ENCODE measurements around the gene ST6GALNAC1.
A peak's percentile ranks its signal among the peaks of the same experiment; 100 is the strongest.

ST6GALNAC1 gene

DNA sequence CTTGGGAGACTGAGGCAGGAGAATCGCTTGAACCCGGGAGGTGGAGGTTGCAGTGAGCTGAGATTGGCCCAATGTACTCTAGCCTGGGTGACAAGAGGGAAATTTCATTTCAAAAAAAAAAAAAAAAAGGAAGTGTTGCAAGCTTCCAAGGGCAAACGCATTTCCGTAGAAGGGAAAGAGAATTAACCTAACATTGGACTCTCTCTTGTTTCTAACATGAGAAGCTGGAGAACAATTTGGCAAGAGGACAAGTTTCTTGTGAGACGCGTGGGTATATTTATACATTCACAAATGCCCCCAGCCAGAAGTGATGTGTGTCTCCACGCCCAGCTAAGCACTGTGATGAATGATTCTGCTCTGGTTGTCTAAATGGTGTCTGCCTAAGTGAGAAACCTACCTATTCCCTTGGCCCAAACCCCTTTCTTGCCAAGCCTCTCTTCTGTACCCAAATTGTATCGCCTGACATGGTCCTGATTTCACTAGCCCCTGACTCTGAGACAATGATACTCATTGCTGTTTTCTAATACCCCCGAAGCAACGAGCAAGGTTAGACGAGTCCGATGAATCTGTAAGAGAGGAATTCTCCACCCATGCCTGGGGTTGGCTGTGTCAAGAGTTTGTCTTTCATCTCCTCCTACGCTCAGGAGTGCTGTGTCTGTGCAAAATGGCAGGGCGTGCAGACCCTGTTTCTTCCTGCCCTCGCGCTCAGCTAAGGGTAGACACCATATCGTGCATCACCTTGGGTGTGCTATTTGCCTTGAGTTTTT lies 43.7 kb downstream of the ST6GALNAC1 start:
- H3K4me3 Mint-ChIP-seq, result no peak overlapping the region
- H3K27me3 Mint-ChIP-seq, result peaks cover 6% of the 10 kb centered on the region
- no peaks in the 10 kb centered on the region for H3K36me3 Mint-ChIP-seq (ENCODE audit: low read depth)
- H3K9me3 Mint-ChIP-seq, result peaks cover 8% of the 10 kb centered on the region
- peak overlapping the region; percentile 9 for H3K27ac Mint-ChIP-seq
- peaks cover 61% of the 10 kb centered on the region for H3K4me1 Mint-ChIP-seq (ENCODE audit: low read depth)
- intact Hi-C loops (cut with micrococcal nuclease), result no loop called here

DNA sequence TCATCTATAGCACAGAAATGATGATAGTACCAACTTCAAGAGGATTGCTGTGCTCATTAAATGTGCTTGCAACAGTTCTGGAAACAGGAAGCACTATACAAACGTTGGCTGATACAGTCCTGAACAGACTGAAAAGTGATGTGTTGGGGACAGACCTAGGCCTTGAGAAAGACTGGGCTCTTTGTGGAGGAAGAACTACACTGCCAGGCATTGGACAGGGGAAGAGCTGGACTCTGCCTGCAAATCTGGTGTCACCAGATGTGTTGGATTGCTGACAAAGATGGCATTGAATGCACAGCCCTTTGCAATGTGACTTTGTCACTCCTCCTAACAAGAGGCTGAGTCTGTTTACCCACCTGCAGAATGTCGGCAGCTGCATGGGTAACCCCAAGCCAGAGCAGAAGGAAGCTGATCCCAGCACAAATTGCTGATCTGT lies 45.5 kb downstream of the ST6GALNAC1 start:
- H3K9me3 Mint-ChIP-seq, result peaks cover 6% of the 10 kb centered on the region
- H3K4me1 Mint-ChIP-seq (ENCODE audit: low read depth), result peaks cover 61% of the 10 kb centered on the region
- intact Hi-C loops (cut with micrococcal nuclease), result no loop called here
- peak overlapping the region; percentile 57 for H3K27ac Mint-ChIP-seq
- peaks cover 6% of the 10 kb centered on the region for H3K27me3 Mint-ChIP-seq
- no peak overlapping the region for H3K4me3 Mint-ChIP-seq
- no peaks in the 10 kb centered on the region for H3K36me3 Mint-ChIP-seq (ENCODE audit: low read depth)

DNA sequence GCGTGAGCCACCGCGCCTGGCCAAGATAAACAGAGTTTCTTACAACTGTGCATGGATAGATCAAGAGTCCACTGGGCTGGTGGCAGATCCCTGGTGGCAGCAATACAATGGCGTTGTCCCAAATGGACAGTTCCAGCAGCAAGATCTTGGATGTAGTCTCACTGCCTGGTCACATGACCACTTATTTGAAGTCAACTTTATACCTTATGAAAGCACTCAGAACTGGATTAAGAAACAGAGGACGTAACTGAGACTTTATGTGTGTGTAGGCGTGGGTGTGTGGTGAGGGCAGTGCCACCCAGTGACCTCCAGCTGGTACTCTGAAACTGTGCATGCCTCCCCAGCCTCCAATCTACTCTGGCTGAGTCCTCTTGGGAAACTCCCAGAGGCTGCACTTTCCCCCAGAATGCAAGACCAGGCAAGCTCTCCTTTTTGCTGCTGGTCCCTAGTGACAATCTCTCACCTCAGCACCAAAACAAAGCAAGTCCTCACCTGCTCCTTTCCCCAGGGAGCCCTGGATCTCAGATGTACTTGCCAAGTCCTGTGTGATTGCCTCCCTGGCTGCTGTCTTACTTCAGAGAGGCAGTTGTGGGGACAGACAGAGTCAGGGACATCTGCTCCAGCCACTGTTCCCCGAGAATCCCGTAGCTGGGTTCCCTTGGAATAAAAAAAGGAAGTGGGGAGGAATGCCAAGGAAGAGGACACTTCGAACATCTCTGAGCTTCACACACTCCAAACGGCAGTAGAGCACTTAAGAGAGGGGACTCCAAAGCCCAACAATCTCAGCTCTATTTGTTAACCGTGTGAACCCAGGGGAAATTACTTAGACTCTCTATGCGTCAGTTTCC lies 46.2 kb downstream of the ST6GALNAC1 start:
- intact Hi-C loops (cut with micrococcal nuclease), result no loop called here
- Mint-ChIP-seq H3K27ac (peak overlapping the region; percentile 57), H3K9me3 (no peaks in the 10 kb centered on the region), H3K36me3 (ENCODE audit: low read depth) (no peaks in the 10 kb centered on the region), H3K27me3 (peaks cover 2% of the 10 kb centered on the region), H3K4me1 (ENCODE audit: low read depth) (peaks cover 56% of the 10 kb centered on the region), H3K4me3 (no peak overlapping the region)

DNA sequence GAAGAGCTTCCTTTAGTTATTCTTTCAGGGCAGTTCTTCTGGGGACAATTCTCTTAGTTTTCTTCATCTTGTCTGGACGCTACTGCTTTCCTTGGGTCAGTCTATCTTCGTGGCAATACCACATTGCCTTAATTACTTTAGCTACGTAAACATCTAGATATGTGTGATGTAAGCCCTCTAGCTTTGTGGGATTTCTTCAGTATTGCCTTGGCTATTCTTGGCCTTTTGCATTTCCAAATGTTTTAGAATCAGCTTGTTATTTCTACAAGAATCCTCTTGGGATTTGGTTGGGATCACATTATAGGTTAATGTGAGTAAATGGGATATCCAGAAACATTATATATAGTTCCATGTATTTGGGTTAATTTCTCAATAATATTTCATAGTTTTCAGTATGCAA lies 48.9 kb downstream of the ST6GALNAC1 start:
- intact Hi-C loops (cut with micrococcal nuclease), result no loop called here
- H3K27ac Mint-ChIP-seq, result no peak overlapping the region
- peaks cover 9% of the 10 kb centered on the region for H3K27me3 Mint-ChIP-seq

DNA sequence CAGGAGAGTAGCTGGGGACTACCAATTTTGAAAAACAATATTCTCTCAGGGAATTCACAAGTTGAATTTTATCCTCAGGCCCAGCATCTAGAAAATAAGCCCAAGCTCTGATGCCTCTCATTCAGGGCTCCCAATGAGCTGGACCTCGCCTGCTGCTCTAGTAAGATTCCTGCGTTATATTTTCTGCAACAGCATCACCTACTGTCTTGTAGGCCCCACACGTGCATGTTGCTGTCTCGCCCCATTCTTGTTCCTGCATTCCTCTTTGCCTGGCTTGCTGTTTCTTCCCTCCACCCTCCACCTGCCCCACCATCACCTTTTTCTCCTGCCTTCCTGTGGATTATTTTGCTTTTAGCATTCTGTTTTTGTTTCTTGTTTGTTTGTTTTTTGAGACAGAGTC lies 49.6 kb downstream of the ST6GALNAC1 start:
- intact Hi-C loops (cut with micrococcal nuclease), result no loop called here

More for the DNA sequence above, 48.9 kb downstream of the ST6GALNAC1 start:
- H3K4me3 Mint-ChIP-seq, result no peak overlapping the region
- H3K36me3 Mint-ChIP-seq (ENCODE audit: low read depth), result no peaks in the 10 kb centered on the region
- no peaks in the 10 kb centered on the region for H3K9me3 Mint-ChIP-seq
- peaks cover 29% of the 10 kb centered on the region for H3K4me1 Mint-ChIP-seq (ENCODE audit: low read depth)

DNA sequence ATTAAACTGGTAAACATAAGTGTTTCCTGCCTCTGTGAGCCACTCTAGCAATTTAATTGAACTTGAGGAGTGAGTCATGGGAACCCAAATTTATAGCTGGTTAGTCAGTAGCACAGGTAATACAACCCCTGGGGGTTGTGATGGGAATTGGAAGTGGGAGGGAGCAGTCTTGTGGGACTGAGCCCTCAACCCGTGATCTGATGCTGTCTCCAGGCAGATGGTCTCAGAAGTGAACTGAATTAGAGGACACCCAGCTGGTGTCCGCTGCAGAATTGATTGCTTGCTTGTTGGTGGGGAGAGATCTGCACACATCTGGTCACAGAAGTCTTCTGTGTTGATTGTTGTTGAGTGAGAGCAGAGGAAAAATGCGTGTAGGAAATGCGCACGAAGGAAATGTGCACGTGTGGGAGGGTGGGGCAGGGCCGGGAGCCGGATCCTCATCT lies 50.2 kb downstream of the ST6GALNAC1 start:
- intact Hi-C loops (cut with micrococcal nuclease), result no loop called here
- H3K4me3 Mint-ChIP-seq, result no peak overlapping the region
- H3K9me3 Mint-ChIP-seq, result no peaks in the 10 kb centered on the region
- H3K36me3 Mint-ChIP-seq (ENCODE audit: low read depth), result no peaks in the 10 kb centered on the region
- H3K27me3 Mint-ChIP-seq, result peaks cover 21% of the 10 kb centered on the region
- H3K4me1 Mint-ChIP-seq (ENCODE audit: low read depth), result peaks cover 21% of the 10 kb centered on the region
- no peak overlapping the region for H3K27ac Mint-ChIP-seq

More for the DNA sequence above, 49.6 kb downstream of the ST6GALNAC1 start:
- Mint-ChIP-seq H3K9me3 (no peaks in the 10 kb centered on the region), H3K4me3 (no peak overlapping the region), H3K27me3 (peaks cover 16% of the 10 kb centered on the region), H3K4me1 (ENCODE audit: low read depth) (peaks cover 27% of the 10 kb centered on the region), H3K36me3 (ENCODE audit: low read depth) (no peaks in the 10 kb centered on the region), H3K27ac (no peak overlapping the region)

DNA sequence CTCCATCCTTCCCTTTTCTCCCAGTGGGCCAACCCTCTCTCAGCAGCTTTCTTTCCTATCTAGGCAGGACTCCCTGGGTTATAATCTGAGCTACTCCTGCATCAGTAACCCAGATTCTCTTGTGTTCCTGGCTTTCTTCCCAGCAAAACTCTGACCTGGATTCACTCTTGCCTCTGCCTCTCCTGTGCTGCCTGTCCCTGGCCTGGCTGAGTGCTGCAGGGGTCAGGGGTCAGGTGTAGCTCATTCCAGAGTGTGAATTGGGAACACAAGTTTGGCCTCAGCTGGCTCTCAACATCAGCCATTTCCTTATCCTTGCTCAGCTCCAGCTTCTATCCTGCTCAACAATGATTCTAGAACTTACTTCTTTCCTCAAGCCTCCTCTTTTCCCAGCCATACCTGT lies 55.4 kb downstream of the ST6GALNAC1 start:
- peaks cover 18% of the 10 kb centered on the region for H3K4me1 Mint-ChIP-seq (ENCODE audit: low read depth)
- intact Hi-C loops (cut with micrococcal nuclease), result loop anchor here (5.0 kb wide), 1 partner anchor 34 kb away; no protein-coding TSS in a partner anchor
- no peaks in the 10 kb centered on the region for H3K9me3 Mint-ChIP-seq
- no peaks in the 10 kb centered on the region for H3K36me3 Mint-ChIP-seq (ENCODE audit: low read depth)
- no peak overlapping the region for H3K27ac Mint-ChIP-seq
- H3K27me3 Mint-ChIP-seq, result peaks cover 58% of the 10 kb centered on the region
- no peak overlapping the region for H3K4me3 Mint-ChIP-seq

DNA sequence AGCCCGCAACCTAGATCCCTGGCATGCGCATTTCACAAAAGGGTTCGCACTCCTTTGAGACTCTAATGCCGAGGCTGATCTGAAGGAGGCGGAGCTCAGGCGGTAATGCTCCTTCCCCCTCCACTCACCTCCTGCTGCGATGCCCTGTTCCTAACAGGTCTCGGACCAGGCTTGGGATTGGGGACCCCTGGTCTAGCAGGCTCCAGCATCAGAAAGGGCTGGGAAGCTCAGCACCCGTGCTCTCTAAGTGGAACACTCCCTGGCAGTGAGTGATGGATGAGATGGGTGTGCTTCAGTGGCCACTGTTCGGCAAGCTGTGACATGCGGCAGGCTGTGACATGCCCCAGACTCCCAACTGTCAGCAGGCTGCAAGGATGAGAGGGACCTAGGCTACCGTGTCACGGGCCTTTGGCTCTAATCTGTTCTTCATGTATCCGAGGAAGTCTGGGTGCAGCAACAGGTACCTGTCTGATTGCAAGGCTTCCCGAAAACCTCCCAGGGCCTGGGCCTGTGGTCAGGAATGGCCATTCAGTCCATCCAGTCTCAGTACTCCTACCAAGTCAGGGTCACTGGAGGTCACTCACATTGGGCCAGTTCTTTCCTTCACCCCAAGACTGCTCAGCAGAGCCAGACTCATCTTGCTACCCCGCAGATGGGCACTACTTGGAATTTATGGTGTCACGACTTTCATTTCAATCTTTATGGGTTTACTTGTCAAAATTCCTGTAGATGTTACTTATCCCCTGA lies 56.6 kb downstream of the ST6GALNAC1 start:
- Mint-ChIP-seq H3K4me3 (no peak overlapping the region), H3K27me3 (peaks cover 64% of the 10 kb centered on the region), H3K9me3 (no peaks in the 10 kb centered on the region), H3K27ac (no peak overlapping the region), H3K36me3 (ENCODE audit: low read depth) (no peaks in the 10 kb centered on the region), H3K4me1 (ENCODE audit: low read depth) (peaks cover 24% of the 10 kb centered on the region)
- intact Hi-C loops (cut with micrococcal nuclease), result loop anchor here (5.0 kb wide), 1 partner anchor 35 kb away; no protein-coding TSS in a partner anchor

DNA sequence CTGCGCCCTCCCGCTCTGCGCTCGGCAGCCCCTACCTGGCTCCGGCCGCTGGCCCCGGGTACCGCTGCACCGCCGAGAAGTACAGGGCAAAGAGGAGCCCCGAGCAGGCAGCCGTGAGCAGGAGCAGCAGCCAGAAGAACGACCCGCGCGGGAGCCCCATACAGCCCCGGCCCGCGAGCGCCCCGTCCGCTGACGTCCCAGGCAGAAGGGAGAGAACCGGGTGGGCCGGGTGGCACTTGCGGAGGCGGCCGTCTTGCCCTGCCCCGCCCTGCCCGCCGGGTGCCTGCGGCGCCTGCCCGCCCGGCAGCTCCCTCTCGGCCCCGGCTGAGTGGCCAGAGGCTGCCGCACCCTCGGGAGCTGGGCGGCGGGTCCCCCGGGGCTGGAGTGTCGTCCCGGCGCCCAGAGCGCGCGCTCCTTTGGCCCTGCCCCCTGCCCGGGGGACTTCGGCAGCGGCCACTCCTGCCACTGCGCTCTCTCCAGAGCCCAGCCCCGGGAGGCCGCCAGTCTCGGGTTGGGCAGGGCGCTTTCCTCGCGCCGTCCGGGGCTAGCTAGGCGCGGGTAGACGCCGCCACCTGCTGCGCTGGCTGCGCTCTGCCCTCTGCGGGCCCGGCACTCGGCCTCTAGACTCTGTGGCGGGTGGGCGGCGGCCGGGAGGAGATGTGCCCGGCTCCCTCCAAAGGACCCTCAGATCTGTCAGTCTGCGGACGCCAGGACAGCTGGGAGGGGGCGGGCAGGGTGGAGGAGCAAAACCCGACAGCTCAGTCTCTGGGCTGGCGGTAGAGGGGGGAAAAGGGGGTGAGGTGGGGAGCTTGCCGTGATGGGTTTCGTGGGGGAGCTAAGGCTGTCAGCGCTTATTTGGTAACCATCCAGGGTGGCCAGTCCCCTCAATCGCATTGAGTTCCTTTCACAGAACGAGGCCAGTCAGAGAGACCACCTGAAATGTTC lies 57.6 kb downstream of the ST6GALNAC1 start, which contains the start of gene ST6GALNAC2:
ST6GALNAC2 (minus strand) TSS at position 212 of the 945 bp plus-strand sequence; CDS start at position 160, 52 bp downstream.
- no peaks in the 10 kb centered on the region for H3K36me3 Mint-ChIP-seq (ENCODE audit: low read depth)
- peak within 1 kb of the TSS; percentile 77 for H3K27ac Mint-ChIP-seq
- peaks cover 28% of the 10 kb centered on the region for H3K4me1 Mint-ChIP-seq (ENCODE audit: low read depth)
- H3K9me3 Mint-ChIP-seq, result no peaks in the 10 kb centered on the region
- intact Hi-C loops (cut with micrococcal nuclease), result loop anchor here (5.0 kb wide), 1 partner anchor 36 kb away; no protein-coding TSS in a partner anchor
- H3K27me3 Mint-ChIP-seq, result peaks cover 63% of the 10 kb centered on the region
- H3K4me3 Mint-ChIP-seq, result peak within 1 kb of the TSS; percentile 88

DNA sequence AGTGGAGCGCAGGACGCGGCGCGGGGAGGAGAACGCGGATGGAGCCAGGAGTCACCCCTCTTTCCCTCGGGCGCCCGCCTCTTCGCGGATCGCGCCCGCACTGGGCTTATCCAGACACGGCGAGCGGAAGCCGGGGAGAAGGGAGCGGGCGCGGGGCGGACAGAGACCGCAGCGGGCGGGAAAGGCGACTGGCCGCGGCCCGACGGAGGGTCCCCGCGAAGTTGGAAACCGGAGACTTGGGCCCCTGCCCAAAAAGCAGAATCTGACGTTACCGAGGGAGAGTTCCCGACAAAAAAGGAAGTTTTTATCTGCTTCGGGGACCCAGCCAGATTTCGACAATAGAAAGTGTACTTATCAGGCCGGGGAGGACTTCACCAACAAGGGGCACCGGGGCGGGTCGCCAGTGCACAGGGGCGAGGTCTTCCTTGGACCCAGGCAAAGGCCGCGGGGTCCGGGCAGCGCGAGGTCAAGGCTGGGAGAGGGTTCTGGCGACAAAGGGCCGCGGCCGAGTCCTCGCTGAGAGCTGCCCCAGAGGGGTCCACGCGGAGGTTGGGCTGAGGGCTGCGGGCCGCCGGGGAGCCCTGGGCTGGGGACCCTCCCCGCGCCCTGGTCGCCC lies 58.4 kb downstream of the ST6GALNAC1 start:
- peak overlapping the region; percentile 77 for H3K27ac Mint-ChIP-seq
- no peaks in the 10 kb centered on the region for H3K36me3 Mint-ChIP-seq (ENCODE audit: low read depth)
- intact Hi-C loops (cut with micrococcal nuclease), result loop anchor here (5.0 kb wide), 1 partner anchor 37 kb away; no protein-coding TSS in a partner anchor
- H3K27me3 Mint-ChIP-seq, result peaks cover 62% of the 10 kb centered on the region
- H3K4me1 Mint-ChIP-seq (ENCODE audit: low read depth), result peaks cover 36% of the 10 kb centered on the region
- H3K4me3 Mint-ChIP-seq, result peak overlapping the region; percentile 88
- H3K9me3 Mint-ChIP-seq, result no peaks in the 10 kb centered on the region

DNA sequence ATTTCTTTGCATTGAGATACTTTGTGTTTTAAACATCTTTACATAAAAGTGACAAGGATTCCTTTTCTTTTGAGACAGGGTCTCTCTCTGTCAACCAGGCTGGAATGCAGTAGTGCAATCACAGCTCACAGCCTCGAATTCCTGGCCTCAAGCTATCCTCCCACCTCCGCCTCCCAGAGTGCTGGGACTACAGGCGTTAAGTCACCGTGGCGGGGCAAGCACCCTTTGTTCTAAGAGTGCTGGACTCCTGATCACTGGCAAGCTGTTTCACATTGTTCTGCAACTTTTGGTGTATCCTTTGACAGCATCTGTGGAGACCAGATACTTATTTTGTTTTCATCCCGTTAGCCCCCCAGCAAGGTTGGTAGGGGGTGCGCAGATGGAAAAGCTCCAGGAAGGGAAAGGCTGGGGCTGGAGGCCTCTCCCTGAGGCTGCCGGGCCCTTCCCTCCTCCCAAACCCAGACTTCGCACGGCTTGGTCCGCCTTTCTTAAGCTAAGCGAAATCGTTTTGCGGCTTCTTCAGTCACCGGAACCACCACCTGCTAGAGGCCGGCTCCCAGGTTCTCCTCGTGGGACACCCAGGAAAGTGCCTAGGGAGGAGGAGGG lies 59.0 kb downstream of the ST6GALNAC1 start:
- H3K9me3 Mint-ChIP-seq, result no peaks in the 10 kb centered on the region
- peak overlapping the region; percentile 88 for H3K4me3 Mint-ChIP-seq
- intact Hi-C loops (cut with micrococcal nuclease), result loop anchor here (5.0 kb wide), 1 partner anchor 38 kb away; no protein-coding TSS in a partner anchor
- no peaks in the 10 kb centered on the region for H3K36me3 Mint-ChIP-seq (ENCODE audit: low read depth)
- H3K27ac Mint-ChIP-seq, result peak overlapping the region; percentile 77
- H3K4me1 Mint-ChIP-seq (ENCODE audit: low read depth), result peaks cover 42% of the 10 kb centered on the region
- peaks cover 57% of the 10 kb centered on the region for H3K27me3 Mint-ChIP-seq

DNA sequence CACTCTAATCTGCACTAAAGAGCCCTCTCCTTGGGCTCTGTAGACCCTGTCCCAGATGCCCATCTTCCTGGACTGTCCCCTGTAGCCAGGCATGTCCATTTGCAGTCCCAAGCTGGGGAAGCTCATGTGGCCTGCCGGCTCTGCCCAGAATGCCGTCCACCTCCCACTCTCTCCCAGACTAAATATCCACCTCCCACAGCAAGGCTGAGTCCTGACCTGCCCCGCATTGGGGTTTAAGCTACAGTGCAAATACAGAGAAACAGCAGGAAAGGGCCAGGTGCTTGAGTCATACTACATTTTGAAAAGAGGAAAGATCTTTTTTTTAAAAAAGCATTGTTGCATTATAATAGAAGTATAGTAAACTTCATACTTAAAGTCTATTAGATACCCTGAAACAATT lies 60.9 kb downstream of the ST6GALNAC1 start:
- Mint-ChIP-seq H3K36me3 (ENCODE audit: low read depth) (no peaks in the 10 kb centered on the region), H3K9me3 (no peaks in the 10 kb centered on the region), H3K4me1 (ENCODE audit: low read depth) (peaks cover 49% of the 10 kb centered on the region), H3K27ac (no peak overlapping the region), H3K27me3 (peaks cover 39% of the 10 kb centered on the region), H3K4me3 (no peak overlapping the region)
- intact Hi-C loops (cut with micrococcal nuclease), result no loop called here
